ENCODE results near the gene SPOUT1. TPM values are rescaled to one million over a fixed set of nuclear protein-coding genes. Genes with fewer than 3 reads are reported as not detected.

Gene SPOUT1
- total RNA-seq, 1 donor from 2014 or later, result 66.7 TPM

GRCh38 chr9:128818839-128819715 lies 10.5 kb downstream of the SPOUT1 start:
- Mint-ChIP-seq H3K4me3 (peak overlapping the region; percentile 86), H3K36me3 (ENCODE audit: low read depth) (no peaks in the 10 kb centered on the region), H3K4me1 (peaks cover 16% of the 10 kb centered on the region), H3K27ac (ENCODE audit: unreplicated experiment) (no peak overlapping the region), H3K27me3 (ENCODE audit: low read depth) (peaks cover 3% of the 10 kb centered on the region), H3K9me3 (no peaks in the 10 kb centered on the region)
- peak; percentile 44 for DNase-seq (ENCODE audit: low read depth, low spot score)
- no peak for TF ChIP-seq CTCF (conservative IDR thresholded peaks at IDR 0.05)

GRCh38 chr9:128818099-128818838 lies 11.3 kb downstream of the SPOUT1 start, which contains the start of gene ENDOG:
Gene ENDOG (plus strand): TSS chr9:128818500. CDS start chr9:128818685, 185 bp downstream.
- no peaks in the 10 kb centered on the region for H3K36me3 Mint-ChIP-seq (ENCODE audit: low read depth)
- peak; percentile 96 for TF ChIP-seq CTCF (conservative IDR thresholded peaks at IDR 0.05)
- H3K27me3 Mint-ChIP-seq (ENCODE audit: low read depth), result peaks cover 3% of the 10 kb centered on the region
- peak; percentile 99 for DNase-seq (ENCODE audit: low read depth, low spot score)
- H3K9me3 Mint-ChIP-seq, result no peaks in the 10 kb centered on the region
- H3K4me3 Mint-ChIP-seq, result peak within 1 kb of the TSS; percentile 88
- H3K27ac Mint-ChIP-seq (ENCODE audit: unreplicated experiment), result peak within 1 kb of the TSS; percentile 86
- H3K4me1 Mint-ChIP-seq, result peaks cover 16% of the 10 kb centered on the region

- H3K36me3 Mint-ChIP-seq (ENCODE audit: low read depth), result no peaks in the 10 kb centered on the region
These were observed 18.7 kb downstream of the SPOUT1 start for GRCh38 chr9:128810873-128811272.

GRCh38 chr9:128809831-128810230 lies 19.8 kb downstream of the SPOUT1 start:
- Mint-ChIP-seq H3K9me3 (no peaks in the 10 kb centered on the region), H3K27ac (ENCODE audit: unreplicated experiment) (no peak overlapping the region), H3K36me3 (ENCODE audit: low read depth) (no peaks in the 10 kb centered on the region), H3K4me1 (no peaks in the 10 kb centered on the region), H3K4me3 (no peak overlapping the region), H3K27me3 (ENCODE audit: low read depth) (no peaks in the 10 kb centered on the region)
- DNase-seq (ENCODE audit: low read depth, low spot score), result no peak
- TF ChIP-seq CTCF (conservative IDR thresholded peaks at IDR 0.05), result no peak

More at GRCh38 chr9:128810873-128811272, 18.7 kb downstream of the SPOUT1 start:
- no peak for TF ChIP-seq CTCF (conservative IDR thresholded peaks at IDR 0.05)
- no peak for DNase-seq (ENCODE audit: low read depth, low spot score)
- Mint-ChIP-seq H3K27me3 (ENCODE audit: low read depth) (no peaks in the 10 kb centered on the region), H3K4me3 (no peak overlapping the region), H3K27ac (ENCODE audit: unreplicated experiment) (no peak overlapping the region), H3K4me1 (peaks cover 4% of the 10 kb centered on the region), H3K9me3 (no peaks in the 10 kb centered on the region)

GRCh38 chr9:128809036-128809599 lies 20.5 kb downstream of the SPOUT1 start:
- no peak for DNase-seq (ENCODE audit: low read depth, low spot score)

More at GRCh38 chr9:128809036-128809599, 20.5 kb downstream of the SPOUT1 start:
- no peak for TF ChIP-seq CTCF (conservative IDR thresholded peaks at IDR 0.05)
- H3K27me3 Mint-ChIP-seq (ENCODE audit: low read depth), result no peaks in the 10 kb centered on the region
- no peaks in the 10 kb centered on the region for H3K4me1 Mint-ChIP-seq
- no peak overlapping the region for H3K4me3 Mint-ChIP-seq
- no peaks in the 10 kb centered on the region for H3K9me3 Mint-ChIP-seq
- H3K27ac Mint-ChIP-seq (ENCODE audit: unreplicated experiment), result no peak overlapping the region
- H3K36me3 Mint-ChIP-seq (ENCODE audit: low read depth), result no peaks in the 10 kb centered on the region

Measured in neural crest cell (in vitro differentiated cells).